Measurements from ENCODE around the gene MALRD1.

- no peak for TF ChIP-seq CTCF (conservative IDR thresholded peaks at IDR 0.05 in 1 of 2, IDR thresholded peaks at IDR 0.05 in 1 of 2; ENCODE audit: low read depth in 1 of 2, low read length in 2 of 2)
- no peak for TF ChIP-seq EZH2 (IDR thresholded peaks at IDR 0.05; ENCODE audit: low read length, missing control alignments)
These were observed 557.2 kb downstream of the MALRD1 start for GRCh38 chr10:19605806-19606205.

All from fibroblast of lung (primary cell).